HG02571 (cell line): ENCODE results near the gene GCKR.

Experiments
- ATAC-seq: cut with Tn5 transposase; IDR thresholded peaks from one replicate; pipeline ENCODE4 v1.9.1; 2021; ENCODE audit warnings: mild to moderate bottlenecking, moderate library complexity; ENCODE audit not compliant: unreplicated experiment

Gene GCKR

GRCh38 chr2:27571681-27572080 is 75.0 kb downstream of the GCKR start:
- ATAC-seq = no peak

- no peak for ATAC-seq
Measured at GRCh38 chr2:27572439-27572838, 75.8 kb downstream of the GCKR start.

DNA sequence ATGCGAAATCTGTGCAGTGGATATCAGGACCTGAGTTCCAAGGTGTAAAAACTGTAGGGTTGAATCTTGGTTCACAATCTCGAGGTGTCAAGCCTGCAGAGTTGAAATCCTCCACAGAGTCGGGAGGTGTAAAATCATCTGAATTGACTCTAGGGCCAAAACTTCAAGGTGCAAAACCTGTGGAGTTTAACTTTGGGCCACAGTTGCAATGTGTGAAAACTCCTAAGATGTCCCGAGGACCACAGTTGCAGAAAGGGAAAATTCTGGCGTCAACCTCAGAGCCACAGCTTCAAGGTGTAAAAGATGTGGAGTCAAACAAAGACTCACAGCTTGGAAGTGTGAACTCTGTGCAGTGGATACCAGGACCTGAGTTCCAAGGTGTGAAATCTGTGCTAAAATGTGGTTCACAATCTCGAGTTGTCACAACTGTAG is 76.4 kb downstream of the GCKR start:
- ATAC-seq = no peak
